Heart right ventricle (tissue), 16 donors: ENCODE data around the gene ANKS1B. TPM values are rescaled to one million over a fixed set of nuclear protein-coding genes. Genes with fewer than 3 reads are reported as not detected.

Source experiments
- ATAC-seq, 8 donors: fragments of 200-7000 bp; cut with Tn5 transposase; one replicate each; pipeline ENCODE4 v1.9.1; 2020; ENCODE audit warnings: mild to moderate bottlenecking in 8 of 8, moderate library complexity in 8 of 8, moderate number of reproducible peaks in 1 of 8
- DNase-seq, 2 donors: peaks; one replicate each; pipeline ENCODE4 v3.0.0-alpha.2; 2020
- H3K27ac ChIP-seq, 10 donors: fragments of 200-600 bp; sonication (generic) in 2 of 10; one replicate each; pipeline versions ENCODE4 v1.5.0 to v1.8.0; 2020 to 2022; ENCODE audit warnings: mild to moderate bottlenecking in 3 of 10
- H3K27me3 ChIP-seq, 7 donors: fragments of 200-600 bp; one replicate each; pipeline ENCODE4 v1.8.0; 2021 to 2022; ENCODE audit warnings: mild to moderate bottlenecking in 2 of 7
- H3K36me3 ChIP-seq, 9 donors: fragments of 200-600 bp; sonication (generic) in 1 of 9; one replicate each; pipeline versions ENCODE4 v1.5.0 to v1.8.0; 2020 to 2022; ENCODE audit warnings: mild to moderate bottlenecking in 2 of 9
- H3K4me1 ChIP-seq, 9 donors: fragments of 200-600 bp; sonication (generic) in 1 of 9; one replicate each; pipeline versions ENCODE4 v1.5.0 to v1.8.0; 2020 to 2022; ENCODE audit warnings: mild to moderate bottlenecking in 4 of 9
- H3K4me3 ChIP-seq, 10 donors: fragments of 200-600 bp; sonication (generic) in 2 of 10; one replicate each; pipeline versions ENCODE4 v1.5.0 to v1.8.0; 2020 to 2022; ENCODE audit warnings: mild to moderate bottlenecking in 7 of 10, moderate library complexity in 2 of 10
- H3K9me3 ChIP-seq, 11 donors: fragments of 200-600 bp in 10 of 11; sonication (generic) in 2 of 11; one replicate each; pipeline versions ENCODE4 v1.5.0 to v1.8.0; 2013 to 2022; ENCODE audit warnings: mild to moderate bottlenecking in 2 of 11, control low read depth in 1 of 11, moderate library complexity in 1 of 11
- CTCF ChIP-seq, 9 donors: fragments of 200-600 bp; sonication (generic) in 2 of 9; IDR thresholded peaks; one replicate each; pipeline versions ENCODE4 v1.5.0 to v1.8.0; 2021 to 2022; ENCODE audit warnings: antibody characterized with exemption in 9 of 9, mild to moderate bottlenecking in 5 of 9, moderate library complexity in 1 of 9
- WGBS, 2 donors: extraction: QIAGEN DNeasy Blood & Tissue Kit; methylation state at CpG; one replicate each; pipeline ENCODE4 v1.1.7; 2013; ENCODE audit warnings: inconsistent platforms in 1 of 2; 5-methylcytosine and 5-hydroxymethylcytosine counted together
- intact Hi-C, 10 donors: fragments of 100-400 bp; cut with DNase I; formaldehyde crosslinking; loops; one replicate each; pipeline versions ENCODE4 v1.11.1 to v1.14.2; 2022
- polyA plus RNA-seq, 2 donors: library from polyadenylated mRNA; stranded (reverse); fragments of 200-250 nt; gene quantifications; one replicate each; pipeline ENCODE4 v1.2.3, GENCODE V29; 2013
- total RNA-seq, 10 donors: library from RNA; stranded (reverse); fragmentation: NEBNext Ultra II Directional in 3 of 10; extraction: Animal tissue kit (Norgen Biotek cat#: 25700) in 3 of 10; gene quantifications; one replicate each; pipeline versions ENCODE4 v1.2.1 to v1.2.4, GENCODE V29; 2021 to 2023
- donor health status: Arrhythmogenic right ventricular cardiomyopathy.
- donor health status: ischemic (EF 13 %, LVEDD 7.1; RV severe dilation, severe dysfunction).
- donor health status: healthy with polysubstance abuse.
- donor health status: DM: no; HTN: yes; CAD: no.
- donor health status: DM: no; HTN: no; CAD: no.
- donor health status: ischemic (EF 25% LVEDD 6.9; RV normal size, moderate dysfunction).
- donor health status: ischemic (EF 25% LVEDD 5.7; RV mildly dilated, moderate dysfunction).
- donor health status: healthy.
- donor health status: DM: yes; HTN: yes; CAD: no.
- donor health status: Ischemic cardiomyopathy.
- donor health status: ischemic (EF 35%, LVEDD 5.7; RV mildly dilated, moderate dysfunction).
- donor health status: nonischemic (EF 11% LVEDD 7.7; RV severe dilation, severe dysfunction).
- donor health status: DM: yes; HTN: yes; CAD: no.
- donor health status: PGD.
- donor health status: ischemic (EF 29% LVEDD 5.4; RV normal size, mild dysfunction).
- donor health status: nonischemic (EF 23%, LVEDD 6.1; RV moderate dilation, normal function).

ANKS1B gene
- total and polyA plus RNA-seq, 12 donors: 0.58 to 4.8 (median 1.8) TPM

- peaks cover 0 to 45% (median 7%) of the 10 kb centered on the region in 9 donors for H3K36me3 ChIP-seq
- intact Hi-C loops: no loop called here
- no peak for TF ChIP-seq CTCF (IDR thresholded peaks at IDR 0.05)
- H3K27me3 ChIP-seq: peaks cover 0 to 4% (median 0%) of the 10 kb centered on the region in 7 donors
- no peak overlapping the region for H3K4me3 ChIP-seq
- ATAC-seq: no peak
- DNase-seq: no peak
- H3K9me3 ChIP-seq: peaks cover 0 to 8% (median 0%) of the 10 kb centered on the region in 11 donors
- WGBS, 2 donors: 83 to 86% methylated on average over 4 of the region's 4 CpGs
- no peaks in the 10 kb centered on the region for H3K4me1 ChIP-seq
- H3K27ac ChIP-seq: no peak overlapping the region
Measured at GRCh38 chr12:98737322-98737712, 1247.4 kb downstream of the ANKS1B start.

- no peak overlapping the region for H3K4me3 ChIP-seq
- no peak overlapping the region for H3K27ac ChIP-seq
- H3K27me3 ChIP-seq: peaks cover 0 to 4% (median 0%) of the 10 kb centered on the region in 7 donors
- no peak for DNase-seq
- H3K36me3 ChIP-seq: peaks cover 0 to 52% (median 14%) of the 10 kb centered on the region in 9 donors
- ATAC-seq: no peak
- H3K9me3 ChIP-seq: peaks cover 0 to 8% (median 0%) of the 10 kb centered on the region in 11 donors
- TF ChIP-seq CTCF (IDR thresholded peaks at IDR 0.05): no peak
- intact Hi-C loops: no loop called here
- 79 to 82% methylated on average over 10 of the region's 10 CpGs for WGBS, 2 donors
- no peaks in the 10 kb centered on the region for H3K4me1 ChIP-seq
Measured at GRCh38 chr12:98736352-98737321, 1248.1 kb downstream of the ANKS1B start.

GRCh38 chr12:98735821-98736220, 1248.9 kb downstream of the ANKS1B start:
- no peak for TF ChIP-seq CTCF (IDR thresholded peaks at IDR 0.05)
- H3K27ac ChIP-seq: no peak overlapping the region
- DNase-seq (no peak), ATAC-seq (no peak)
- WGBS, 2 donors: 92 to 94% methylated on average over 6 of the region's 6 CpGs
- H3K4me3 ChIP-seq: no peak overlapping the region
- H3K27me3 ChIP-seq: no peaks in the 10 kb centered on the region
- H3K4me1 ChIP-seq: no peaks in the 10 kb centered on the region
- H3K36me3 ChIP-seq: peaks cover 0 to 60% (median 18%) of the 10 kb centered on the region in 9 donors
- H3K9me3 ChIP-seq: peaks cover 0 to 3% (median 0%) of the 10 kb centered on the region in 11 donors
- intact Hi-C loops: no loop called here

GRCh38 chr12:98733667-98734350, 1250.9 kb downstream of the ANKS1B start:
- no peak overlapping the region for H3K27ac ChIP-seq
- TF ChIP-seq CTCF (IDR thresholded peaks at IDR 0.05): no peak
- no peaks in the 10 kb centered on the region for H3K4me1 ChIP-seq
- no peaks in the 10 kb centered on the region for H3K9me3 ChIP-seq
- intact Hi-C loops: no loop called here
- peaks cover 0 to 80% (median 23%) of the 10 kb centered on the region in 9 donors for H3K36me3 ChIP-seq
- DNase-seq: no peak
- H3K27me3 ChIP-seq: no peaks in the 10 kb centered on the region
- no peak overlapping the region for H3K4me3 ChIP-seq
- ATAC-seq: no peak
